GM18508 (cell line): ENCODE measurements around the gene IGF2.
"Not testable (repeated sequence)": the region's sequence is repeated elsewhere in the genome, so short reads cannot be mapped to it uniquely, and the experiment has no call there.

Source experiments
- ATAC-seq: cut with Tn5 transposase; IDR thresholded peaks from one replicate; pipeline ENCODE4 v1.9.1; 2021; ENCODE audit warnings: moderate number of reproducible peaks; ENCODE audit not compliant: insufficient read depth, unreplicated experiment

IGF2 gene

GRCh38 chr11:2127482-2128129, 11.6 kb downstream of the IGF2 start:
- no peak for ATAC-seq

- no peak for ATAC-seq
Observed at GRCh38 chr11:2126520-2127085, 12.6 kb downstream of the IGF2 start.

- ATAC-seq = not testable (repeated sequence)
Observed at GRCh38 chr11:2124736-2125484, 14.3 kb downstream of the IGF2 start.

GRCh38 chr11:2123628-2123960, 15.6 kb downstream of the IGF2 start:
- no peak for ATAC-seq

GRCh38 chr11:2122907-2123627, 16.1 kb downstream of the IGF2 start:
- ATAC-seq = no peak

- no peak for ATAC-seq
Observed at GRCh38 chr11:2122222-2122906, 16.8 kb downstream of the IGF2 start.

- no peak for ATAC-seq
Observed at GRCh38 chr11:2121227-2122130, 17.7 kb downstream of the IGF2 start.

- ATAC-seq = no peak
Observed at GRCh38 chr11:2120359-2121100, 18.7 kb downstream of the IGF2 start.

- ATAC-seq = no peak
Observed at GRCh38 chr11:2118677-2119076, 20.5 kb downstream of the IGF2 start.

GRCh38 chr11:2116680-2117079, 22.5 kb downstream of the IGF2 start:
- ATAC-seq = no peak

- ATAC-seq = no peak
Observed at GRCh38 chr11:2115308-2115707, 23.9 kb downstream of the IGF2 start.

GRCh38 chr11:2114430-2115241, 24.6 kb downstream of the IGF2 start:
- no peak for ATAC-seq

GRCh38 chr11:2113776-2114175, 25.4 kb downstream of the IGF2 start:
- no peak for ATAC-seq

- no peak for ATAC-seq
Observed at GRCh38 chr11:2110521-2110920, 28.7 kb downstream of the IGF2 start.

GRCh38 chr11:2109541-2110019, 29.6 kb downstream of the IGF2 start:
- ATAC-seq = no peak

- no peak for ATAC-seq
Observed at GRCh38 chr11:2108675-2109491, 30.3 kb downstream of the IGF2 start.
